ENCODE results near the gene ROR2. TPM values are rescaled to one million over a fixed set of nuclear protein-coding genes. Genes with fewer than 3 reads are reported as not detected.

Gene ROR2
- total RNA-seq, 1 donor from 2014 or later, result 18.6 TPM

DNA sequence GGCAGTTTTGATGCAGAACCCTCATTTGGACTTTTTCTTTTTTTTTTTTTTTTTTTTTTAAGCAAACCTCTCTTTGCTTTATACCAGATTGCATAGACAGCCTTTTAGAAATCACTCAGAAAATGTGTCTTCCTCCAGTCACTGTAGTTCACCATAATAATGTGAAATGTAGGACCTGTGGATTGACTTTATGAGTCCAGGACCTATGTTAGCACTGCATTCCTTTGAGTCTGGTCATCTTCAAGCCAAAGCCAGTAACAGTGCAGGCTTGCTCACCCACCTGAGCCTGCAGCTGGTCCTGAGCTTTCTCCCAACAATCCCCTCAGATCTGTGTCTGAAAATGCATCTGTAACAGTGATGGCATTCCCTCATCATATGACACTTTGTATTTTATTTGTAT lies 415.7 kb downstream of the ROR2 start:
- Mint-ChIP-seq H3K9me3 (ENCODE audit: low read depth) (peaks cover 6% of the 10 kb centered on the region), H3K4me1 (ENCODE audit: low read depth) (peaks cover 17% of the 10 kb centered on the region), H3K27me3 (ENCODE audit: low read depth) (no peaks in the 10 kb centered on the region), H3K36me3 (ENCODE audit: low read depth) (peaks cover 2% of the 10 kb centered on the region), H3K27ac (ENCODE audit: unreplicated experiment) (peak overlapping the region; percentile 38), H3K4me3 (ENCODE audit: unreplicated experiment) (no peak overlapping the region)
- TF ChIP-seq, protein P1, sequence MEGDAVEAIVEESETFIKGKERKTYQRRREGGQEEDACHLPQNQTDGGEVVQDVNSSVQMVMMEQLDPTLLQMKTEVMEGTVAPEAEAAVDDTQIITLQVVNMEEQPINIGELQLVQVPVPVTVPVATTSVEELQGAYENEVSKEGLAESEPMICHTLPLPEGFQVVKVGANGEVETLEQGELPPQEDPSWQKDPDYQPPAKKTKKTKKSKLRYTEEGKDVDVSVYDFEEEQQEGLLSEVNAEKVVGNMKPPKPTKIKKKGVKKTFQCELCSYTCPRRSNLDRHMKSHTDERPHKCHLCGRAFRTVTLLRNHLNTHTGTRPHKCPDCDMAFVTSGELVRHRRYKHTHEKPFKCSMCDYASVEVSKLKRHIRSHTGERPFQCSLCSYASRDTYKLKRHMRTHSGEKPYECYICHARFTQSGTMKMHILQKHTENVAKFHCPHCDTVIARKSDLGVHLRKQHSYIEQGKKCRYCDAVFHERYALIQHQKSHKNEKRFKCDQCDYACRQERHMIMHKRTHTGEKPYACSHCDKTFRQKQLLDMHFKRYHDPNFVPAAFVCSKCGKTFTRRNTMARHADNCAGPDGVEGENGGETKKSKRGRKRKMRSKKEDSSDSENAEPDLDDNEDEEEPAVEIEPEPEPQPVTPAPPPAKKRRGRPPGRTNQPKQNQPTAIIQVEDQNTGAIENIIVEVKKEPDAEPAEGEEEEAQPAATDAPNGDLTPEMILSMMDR (IDR thresholded peaks at IDR 0.05), result no peak
- DNase-seq (ENCODE audit: low spot score), result no peak

DNA sequence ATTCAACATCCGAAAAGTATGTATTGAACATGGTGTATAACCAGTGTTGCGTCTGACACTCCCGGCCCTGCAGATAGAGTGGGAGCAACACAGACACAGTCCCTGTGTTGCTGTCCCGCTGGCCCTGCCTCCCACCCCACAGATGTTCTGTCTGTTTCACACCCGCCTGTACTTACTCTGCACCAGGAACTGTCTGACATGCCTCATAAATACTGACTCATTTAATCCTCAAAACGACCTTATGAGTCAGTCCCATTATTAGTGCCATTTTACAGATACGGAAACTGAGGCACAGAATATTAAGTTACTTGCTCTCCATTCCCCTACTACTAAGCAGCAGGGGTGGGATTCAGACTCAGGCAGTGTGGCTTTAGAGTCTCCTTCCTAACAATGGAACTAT lies 416.6 kb downstream of the ROR2 start:
- DNase-seq (ENCODE audit: low spot score), result no peak
- no peak overlapping the region for H3K4me3 Mint-ChIP-seq (ENCODE audit: unreplicated experiment)
- H3K4me1 Mint-ChIP-seq (ENCODE audit: low read depth), result peaks cover 17% of the 10 kb centered on the region
- H3K27ac Mint-ChIP-seq (ENCODE audit: unreplicated experiment), result no peak overlapping the region
- TF ChIP-seq, protein P1 (IDR thresholded peaks at IDR 0.05), result no peak
- peaks cover under 1% of the 10 kb centered on the region for H3K36me3 Mint-ChIP-seq (ENCODE audit: low read depth)
- no peaks in the 10 kb centered on the region for H3K27me3 Mint-ChIP-seq (ENCODE audit: low read depth)
- H3K9me3 Mint-ChIP-seq (ENCODE audit: low read depth), result peaks cover under 1% of the 10 kb centered on the region

DNA sequence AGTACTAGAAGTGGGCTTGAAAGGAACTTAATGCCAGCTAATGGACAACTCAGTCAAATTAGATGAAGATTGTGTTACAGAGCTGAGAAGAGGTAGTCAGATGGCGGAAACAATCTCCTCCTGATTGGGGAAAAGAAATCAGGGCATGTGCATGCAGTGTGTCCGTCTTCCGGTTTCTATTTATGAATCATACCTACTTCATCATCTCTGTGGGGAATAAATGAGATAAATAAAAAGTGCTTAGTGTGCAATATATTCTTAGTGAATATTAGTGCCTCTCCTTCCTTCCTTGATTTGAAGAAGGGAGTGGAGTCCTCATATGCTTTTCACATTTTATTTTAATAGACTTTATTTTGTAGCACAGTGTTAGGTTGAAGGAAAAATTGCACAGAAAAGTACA lies 417.7 kb downstream of the ROR2 start:
- H3K4me3 Mint-ChIP-seq (ENCODE audit: unreplicated experiment), result no peak overlapping the region
- peaks cover 17% of the 10 kb centered on the region for H3K4me1 Mint-ChIP-seq (ENCODE audit: low read depth)
- TF ChIP-seq, protein P1 (IDR thresholded peaks at IDR 0.05), result no peak
- no peaks in the 10 kb centered on the region for H3K27me3 Mint-ChIP-seq (ENCODE audit: low read depth)
- no peak overlapping the region for H3K27ac Mint-ChIP-seq (ENCODE audit: unreplicated experiment)
- peaks cover 3% of the 10 kb centered on the region for H3K36me3 Mint-ChIP-seq (ENCODE audit: low read depth)
- H3K9me3 Mint-ChIP-seq (ENCODE audit: low read depth), result peaks cover 7% of the 10 kb centered on the region
- DNase-seq (ENCODE audit: low spot score), result no peak

DNA sequence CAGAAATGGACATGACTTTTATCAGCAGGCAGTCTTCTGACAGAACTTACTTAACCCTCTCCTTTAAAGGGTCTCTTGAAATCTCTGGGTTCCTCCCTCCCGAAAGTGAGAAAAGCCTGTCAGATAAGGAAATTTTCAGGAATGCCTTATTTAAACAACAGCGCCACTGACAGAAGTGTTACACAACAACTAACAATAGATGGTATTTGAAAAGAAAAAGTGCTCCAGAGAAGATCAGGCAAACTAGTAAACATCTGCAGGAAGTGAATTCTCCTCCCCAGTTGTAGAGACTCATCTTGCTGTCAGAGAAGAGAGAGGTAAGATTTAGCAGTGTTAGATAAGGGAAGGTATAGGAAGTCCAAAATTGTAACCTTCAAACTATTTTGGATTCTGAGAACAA lies 419.2 kb downstream of the ROR2 start:
- DNase-seq (ENCODE audit: low spot score), result no peak
- H3K4me1 Mint-ChIP-seq (ENCODE audit: low read depth), result peaks cover 8% of the 10 kb centered on the region

DNA sequence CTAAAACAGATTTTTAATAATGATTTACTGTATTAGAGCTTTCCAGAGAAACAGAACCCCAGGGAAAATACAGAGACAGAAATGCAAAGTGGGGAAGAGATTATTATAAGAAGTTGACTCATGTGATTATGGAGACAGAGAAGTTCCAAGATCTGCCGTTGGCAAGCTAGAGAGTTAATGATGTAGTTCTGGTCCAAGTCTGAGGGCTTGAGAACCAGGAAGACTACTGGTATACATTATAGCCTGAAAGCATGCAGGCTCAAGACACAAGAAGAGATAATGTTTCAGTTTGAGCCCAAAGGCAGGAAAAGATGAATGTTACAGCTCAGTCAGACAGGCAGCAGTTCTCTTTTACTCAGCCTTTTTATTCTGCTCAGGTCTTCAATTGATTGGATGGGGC lies 427.5 kb downstream of the ROR2 start:
- Mint-ChIP-seq H3K4me1 (ENCODE audit: low read depth) (peaks cover 4% of the 10 kb centered on the region), H3K27me3 (ENCODE audit: low read depth) (no peaks in the 10 kb centered on the region), H3K4me3 (ENCODE audit: unreplicated experiment) (no peak overlapping the region), H3K36me3 (ENCODE audit: low read depth) (peaks cover 13% of the 10 kb centered on the region), H3K9me3 (ENCODE audit: low read depth) (peaks cover 49% of the 10 kb centered on the region), H3K27ac (ENCODE audit: unreplicated experiment) (peak overlapping the region; percentile 1)
- DNase-seq (ENCODE audit: low spot score), result no peak
- TF ChIP-seq, protein P1 (IDR thresholded peaks at IDR 0.05), result no peak

More for the DNA sequence above, 419.2 kb downstream of the ROR2 start:
- H3K4me3 Mint-ChIP-seq (ENCODE audit: unreplicated experiment), result no peak overlapping the region
- H3K9me3 Mint-ChIP-seq (ENCODE audit: low read depth), result peaks cover 19% of the 10 kb centered on the region
- H3K36me3 Mint-ChIP-seq (ENCODE audit: low read depth), result peaks cover 3% of the 10 kb centered on the region
- TF ChIP-seq, protein P1 (IDR thresholded peaks at IDR 0.05), result no peak
- no peak overlapping the region for H3K27ac Mint-ChIP-seq (ENCODE audit: unreplicated experiment)
- H3K27me3 Mint-ChIP-seq (ENCODE audit: low read depth), result no peaks in the 10 kb centered on the region

All from chondrocyte (in vitro differentiated cells).